ENCODE results near the gene DIAPH3. TPM values are rescaled to one million over a fixed set of nuclear protein-coding genes. Genes with fewer than 3 reads are reported as not detected.

Gene DIAPH3
- polyA plus RNA-seq, 3 donors, result 0.04 to 0.09 TPM; not detected in 1

DNA sequence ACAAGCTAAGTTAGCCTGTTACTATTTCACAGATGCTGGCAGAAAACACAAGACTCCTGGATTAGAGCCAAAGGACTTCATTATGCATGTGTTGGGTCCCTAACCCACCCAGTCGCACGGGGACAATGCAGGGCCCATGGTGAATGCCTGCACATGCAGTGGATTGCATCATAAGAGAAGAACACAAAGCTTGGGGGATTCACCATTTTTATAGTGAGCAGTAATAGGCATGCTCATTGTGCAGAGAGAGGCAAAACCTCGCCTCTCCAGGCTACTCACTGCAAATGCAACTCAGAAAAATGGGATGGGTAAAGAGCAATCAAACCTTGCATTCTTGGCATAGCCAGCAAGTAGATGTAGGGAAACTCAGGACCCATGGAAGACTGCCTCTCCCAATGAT lies 115.8 kb downstream of the DIAPH3 start:
- no peak overlapping the region for H3K27ac ChIP-seq (ENCODE audit: low read depth in 1 of 2, low read length in 2 of 2)
- Mint-ChIP-seq H3K9me3 (peaks cover 0 to 3% (median 2%) of the 10 kb centered on the region in 7 donors), H3K4me1 (peaks cover 6% of the 10 kb centered on the region), H3K36me3 (peaks cover 0 to 7% of the 10 kb centered on the region in 2 donors), H3K27ac (no peak overlapping the region), H3K4me3 (no peak overlapping the region), H3K27me3 (ENCODE audit: low read depth in 3 of 3) (no peaks in the 10 kb centered on the region)
- H2AFZ ChIP-seq (ENCODE audit: insufficient read depth, low read depth, low read length, poor library complexity, severe bottlenecking), result no peak overlapping the region
- no peaks in the 10 kb centered on the region for H3K36me3 ChIP-seq (replicated peaks in 1 of 2; ENCODE audit: control insufficient read depth in 1 of 2, insufficient read depth in 2 of 2, low read length in 2 of 2)
- H3K9me3 ChIP-seq (replicated peaks in 1 of 2; ENCODE audit: control insufficient read depth in 1 of 2, insufficient read depth in 1 of 2, low read length in 2 of 2), result no peaks in the 10 kb centered on the region
- no peaks in the 10 kb centered on the region for H4K20me1 ChIP-seq (ENCODE audit: insufficient read depth, low read length)
- no peak for DNase-seq
- H3K9ac ChIP-seq (ENCODE audit: insufficient read depth, low read length, poor library complexity, severe bottlenecking), result no peak overlapping the region
- no peaks in the 10 kb centered on the region for H3K4me1 ChIP-seq (ENCODE audit: control insufficient read depth in 1 of 2, insufficient read depth in 2 of 2, low read length in 2 of 2)
- no peaks in the 10 kb centered on the region for H3K79me2 ChIP-seq (ENCODE audit: insufficient read depth, low read length)
- intact Hi-C loops (cut with micrococcal nuclease), result no loop called here
- WGBS (ENCODE audit: insufficient coverage), result 93% methylated on average over 3 of the region's 3 CpGs
- H3K4me2 ChIP-seq (replicated peaks; ENCODE audit: extremely low read depth, low read length, poor library complexity, severe bottlenecking), result no peak overlapping the region
- no peak overlapping the region for H3K4me3 ChIP-seq (replicated peaks in 1 of 3; ENCODE audit: low read depth in 2 of 3, low read length in 3 of 3)
- H3K27me3 ChIP-seq (ENCODE audit: control insufficient read depth in 2 of 2, insufficient read depth in 2 of 2, low read length in 2 of 2), result no peaks in the 10 kb centered on the region
- TF ChIP-seq, protein P1, sequence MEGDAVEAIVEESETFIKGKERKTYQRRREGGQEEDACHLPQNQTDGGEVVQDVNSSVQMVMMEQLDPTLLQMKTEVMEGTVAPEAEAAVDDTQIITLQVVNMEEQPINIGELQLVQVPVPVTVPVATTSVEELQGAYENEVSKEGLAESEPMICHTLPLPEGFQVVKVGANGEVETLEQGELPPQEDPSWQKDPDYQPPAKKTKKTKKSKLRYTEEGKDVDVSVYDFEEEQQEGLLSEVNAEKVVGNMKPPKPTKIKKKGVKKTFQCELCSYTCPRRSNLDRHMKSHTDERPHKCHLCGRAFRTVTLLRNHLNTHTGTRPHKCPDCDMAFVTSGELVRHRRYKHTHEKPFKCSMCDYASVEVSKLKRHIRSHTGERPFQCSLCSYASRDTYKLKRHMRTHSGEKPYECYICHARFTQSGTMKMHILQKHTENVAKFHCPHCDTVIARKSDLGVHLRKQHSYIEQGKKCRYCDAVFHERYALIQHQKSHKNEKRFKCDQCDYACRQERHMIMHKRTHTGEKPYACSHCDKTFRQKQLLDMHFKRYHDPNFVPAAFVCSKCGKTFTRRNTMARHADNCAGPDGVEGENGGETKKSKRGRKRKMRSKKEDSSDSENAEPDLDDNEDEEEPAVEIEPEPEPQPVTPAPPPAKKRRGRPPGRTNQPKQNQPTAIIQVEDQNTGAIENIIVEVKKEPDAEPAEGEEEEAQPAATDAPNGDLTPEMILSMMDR (IDR thresholded peaks at IDR 0.05), result no peak

DNA sequence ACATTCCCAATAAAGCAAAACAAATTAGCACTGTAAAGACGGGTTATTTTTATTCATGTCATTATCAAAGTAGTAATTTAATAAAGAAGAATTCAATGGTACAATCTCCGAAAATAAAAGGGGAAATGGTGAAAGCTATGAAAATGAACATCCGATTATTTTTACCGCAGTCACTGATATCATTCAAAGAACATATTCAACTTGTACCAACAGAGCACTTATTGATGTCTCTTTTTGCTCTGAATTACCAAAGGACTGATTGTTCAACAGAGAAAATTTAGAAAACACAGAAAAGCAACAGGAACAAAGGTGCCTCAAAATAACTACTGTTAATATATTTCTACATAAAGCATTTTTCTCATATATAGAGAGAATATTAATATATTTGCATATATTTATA lies 119.4 kb downstream of the DIAPH3 start:
- no peak overlapping the region for H2AFZ ChIP-seq (ENCODE audit: insufficient read depth, low read depth, low read length, poor library complexity, severe bottlenecking)
- H3K36me3 ChIP-seq (replicated peaks in 1 of 2; ENCODE audit: control insufficient read depth in 1 of 2, insufficient read depth in 2 of 2, low read length in 2 of 2), result no peaks in the 10 kb centered on the region
- H3K9me3 ChIP-seq (replicated peaks in 1 of 2; ENCODE audit: control insufficient read depth in 1 of 2, insufficient read depth in 1 of 2, low read length in 2 of 2), result no peaks in the 10 kb centered on the region
- no peak overlapping the region for H3K4me2 ChIP-seq (replicated peaks; ENCODE audit: extremely low read depth, low read length, poor library complexity, severe bottlenecking)
- Mint-ChIP-seq H3K27me3 (ENCODE audit: low read depth in 3 of 3) (no peaks in the 10 kb centered on the region), H3K27ac (no peak overlapping the region), H3K4me3 (no peak overlapping the region), H3K36me3 (peaks cover 0 to 17% of the 10 kb centered on the region in 2 donors), H3K9me3 (peaks cover 0 to 3% (median 0%) of the 10 kb centered on the region in 7 donors), H3K4me1 (no peaks in the 10 kb centered on the region)
- H3K4me1 ChIP-seq (ENCODE audit: control insufficient read depth in 1 of 2, insufficient read depth in 2 of 2, low read length in 2 of 2), result no peaks in the 10 kb centered on the region
- H3K27ac ChIP-seq (ENCODE audit: low read depth in 1 of 2, low read length in 2 of 2), result no peak overlapping the region
- WGBS (ENCODE audit: insufficient coverage), result no CpG with 5 or more reads among the region's 4 CpGs
- no peak overlapping the region for H3K4me3 ChIP-seq (replicated peaks in 1 of 3; ENCODE audit: low read depth in 2 of 3, low read length in 3 of 3)
- H3K27me3 ChIP-seq (ENCODE audit: control insufficient read depth in 2 of 2, insufficient read depth in 2 of 2, low read length in 2 of 2), result no peaks in the 10 kb centered on the region
- no peak for DNase-seq
- no peaks in the 10 kb centered on the region for H3K79me2 ChIP-seq (ENCODE audit: insufficient read depth, low read length)
- intact Hi-C loops (cut with micrococcal nuclease), result no loop called here
- no peak overlapping the region for H3K9ac ChIP-seq (ENCODE audit: insufficient read depth, low read length, poor library complexity, severe bottlenecking)
- TF ChIP-seq, protein P1 (IDR thresholded peaks at IDR 0.05), result no peak
- no peaks in the 10 kb centered on the region for H4K20me1 ChIP-seq (ENCODE audit: insufficient read depth, low read length)

All from CD14-positive monocyte (primary cell).